ENCODE measurements around the gene FGFR3.
A peak's percentile ranks its signal among the peaks of the same experiment; 100 is the strongest.

FGFR3 gene

GRCh38 chr4:1792832-1793495 lies at the start of gene FGFR3:
FGFR3 (plus strand) TSS chr4:1793293; CDS start chr4:1793935, 642 bp downstream.
- DNase-seq (ENCODE audit: low spot score), result peak; percentile 10

- no peak for DNase-seq (ENCODE audit: low spot score)
Observed at GRCh38 chr4:1743551-1743950, 49.5 kb upstream of the FGFR3 start.

GRCh38 chr4:1743975-1744374 lies 49.1 kb upstream of the FGFR3 start:
- DNase-seq (ENCODE audit: low spot score), result no peak

GRCh38 chr4:1744552-1744951 lies 48.5 kb upstream of the FGFR3 start:
- no peak for DNase-seq (ENCODE audit: low spot score)

- DNase-seq (ENCODE audit: low spot score), result no peak
Observed at GRCh38 chr4:1745165-1745564, 47.9 kb upstream of the FGFR3 start.

GRCh38 chr4:1745697-1746096 lies 47.4 kb upstream of the FGFR3 start:
- DNase-seq (ENCODE audit: low spot score), result no peak

- peak; percentile 84 for DNase-seq (ENCODE audit: low spot score)
Observed at GRCh38 chr4:1746265-1746691, 46.8 kb upstream of the FGFR3 start.

GRCh38 chr4:1746919-1747602 lies 46.0 kb upstream of the FGFR3 start:
- DNase-seq (ENCODE audit: low spot score), result no peak

GRCh38 chr4:1747603-1747967 lies 45.5 kb upstream of the FGFR3 start:
- DNase-seq (ENCODE audit: low spot score), result no peak

- peak; percentile 86 for DNase-seq (ENCODE audit: low spot score)
Observed at GRCh38 chr4:1748465-1748995, 44.6 kb upstream of the FGFR3 start.

- DNase-seq (ENCODE audit: low spot score), result no peak
Observed at GRCh38 chr4:1749370-1749769, 43.7 kb upstream of the FGFR3 start.

GRCh38 chr4:1749826-1750225 lies 43.3 kb upstream of the FGFR3 start:
- DNase-seq (ENCODE audit: low spot score), result no peak

GRCh38 chr4:1750381-1751154 lies 42.5 kb upstream of the FGFR3 start:
- DNase-seq (ENCODE audit: low spot score), result no peak

- DNase-seq (ENCODE audit: low spot score), result no peak
Observed at GRCh38 chr4:1751155-1751918, 41.8 kb upstream of the FGFR3 start.

GRCh38 chr4:1751919-1752283 lies 41.2 kb upstream of the FGFR3 start:
- no peak for DNase-seq (ENCODE audit: low spot score)

GRCh38 chr4:1752284-1753041 lies 40.6 kb upstream of the FGFR3 start:
- DNase-seq (ENCODE audit: low spot score), result peak; percentile 27

- DNase-seq (ENCODE audit: low spot score), result no peak
Observed at GRCh38 chr4:1753294-1753696, 39.8 kb upstream of the FGFR3 start.

- no peak for DNase-seq (ENCODE audit: low spot score)
Observed at GRCh38 chr4:1753697-1754311, 39.3 kb upstream of the FGFR3 start.

- DNase-seq (ENCODE audit: low spot score), result no peak
Observed at GRCh38 chr4:1754336-1754735, 38.8 kb upstream of the FGFR3 start.

- DNase-seq (ENCODE audit: low spot score), result no peak
Observed at GRCh38 chr4:1755297-1755696, 37.8 kb upstream of the FGFR3 start.

GRCh38 chr4:1756079-1756478 lies 37.0 kb upstream of the FGFR3 start:
- no peak for DNase-seq (ENCODE audit: low spot score)

Measured in activated CD4-positive, alpha-beta T cell treated with anti-CD3 and anti-CD28 coated beads, Interleukin-2, Interleukin-4, amounts not matched to agents 100 ng/mL and 50 ng/mL, durations not matched to agents 16 hours and 8 hours (primary cell).